WTC11 (cell line): ENCODE results near the gene HMGCL. TPM values are rescaled to one million over a fixed set of nuclear protein-coding genes. Genes with fewer than 3 reads are reported as not detected.

Experiments used
- ATAC-seq: fragments of 200-7000 bp; cut with Tn5 transposase; 2 replicates; pipeline ENCODE4 v1.10.0; 2021; ENCODE audit warnings: mild to moderate bottlenecking, moderate library complexity
- CTCF ChIA-PET: fragments of 300-600 bp; sonication (Branson Sonifier 250); formaldehyde crosslinking; loops from one replicate; lab custom pipeline; 2021; ENCODE audit warnings: antibody characterized with exemption; lab: Charles Lee
- POLR2A ChIA-PET: fragments of 350-600 bp; sonication (Branson Sonifier 250); formaldehyde crosslinking; loops from one replicate; lab custom pipeline; 2021; ENCODE audit warnings: antibody characterized with exemption; lab: Charles Lee
- DNase-seq: peaks from one replicate; pipeline ENCODE4 v3.0.0; 2021; ENCODE audit warnings: low spot score
- H3K27ac Mint-ChIP-seq: 2 replicates; pipeline ENCODE4 v1.8.0; 2021; ENCODE audit warnings: mixed read lengths
- H3K27me3 Mint-ChIP-seq: 2 replicates; pipeline ENCODE4 v1.8.0; 2021; ENCODE audit warnings: low read depth, mild to moderate bottlenecking, moderate library complexity, mixed read lengths
- H3K36me3 Mint-ChIP-seq: 2 replicates; pipeline ENCODE4 v1.8.0; 2021; ENCODE audit warnings: mixed read lengths
- H3K4me1 Mint-ChIP-seq: 2 replicates; pipeline ENCODE4 v1.8.0; 2022; ENCODE audit warnings: mixed read lengths
- H3K4me3 Mint-ChIP-seq: 2 replicates; pipeline ENCODE4 v1.8.0; 2021; ENCODE audit warnings: mild to moderate bottlenecking, moderate library complexity, mixed read lengths
- H3K9me3 Mint-ChIP-seq: 2 replicates; pipeline ENCODE4 v1.8.0; 2021; ENCODE audit warnings: mixed read lengths
- ELF4 ChIP-seq: sonication (generic); formaldehyde crosslinking; IDR thresholded peaks from 2 replicates; pipeline ENCODE4 v1.8.1; 2022; ENCODE audit warnings: low read depth, mild to moderate bottlenecking, moderate library complexity, missing genetic modification reagents
- FOXP1 ChIP-seq: sonication (generic); formaldehyde crosslinking; IDR thresholded peaks from 2 replicates; pipeline ENCODE4 v1.8.0; 2022; ENCODE audit warnings: missing genetic modification reagents, mild to moderate bottlenecking, moderate library complexity, borderline replicate concordance
- GTF2I ChIP-seq: fragments of 250-450 bp; sonication (Bioruptor Pico); conservative IDR thresholded peaks from 2 replicates; pipeline ENCODE4 v1.4.0; 2021; ENCODE audit warnings: mild to moderate bottlenecking
- JUN ChIP-seq: sonication (generic); formaldehyde crosslinking; IDR thresholded peaks from 2 replicates; pipeline ENCODE4 v1.8.0; 2023; ENCODE audit warnings: mild to moderate bottlenecking, missing genetic modification reagents
- NR1H2 ChIP-seq: sonication (generic); formaldehyde crosslinking; IDR thresholded peaks from 2 replicates; pipeline ENCODE4 v1.9.0; 2021; ENCODE audit warnings: mild to moderate bottlenecking, moderate library complexity, missing genetic modification reagents
- RELA ChIP-seq: sonication (generic); formaldehyde crosslinking; IDR thresholded peaks from 2 replicates; pipeline ENCODE4 v1.8.1; 2022; ENCODE audit warnings: missing genetic modification reagents, mild to moderate bottlenecking, borderline replicate concordance
- SMAD4 ChIP-seq: sonication (generic); formaldehyde crosslinking; IDR thresholded peaks from 2 replicates; pipeline ENCODE4 v1.8.0; 2022; ENCODE audit warnings: mild to moderate bottlenecking, missing genetic modification reagents
- ZNF121 ChIP-seq: sonication (generic); formaldehyde crosslinking; IDR thresholded peaks from 2 replicates; pipeline ENCODE4 v1.8.0; 2023; ENCODE audit warnings: missing genetic modification reagents
- ZNF138 ChIP-seq: sonication (generic); formaldehyde crosslinking; conservative IDR thresholded peaks from 2 replicates; pipeline ENCODE4 v1.8.1; 2022; ENCODE audit warnings: mild to moderate bottlenecking, moderate library complexity, missing genetic modification reagents
- ZNF232 ChIP-seq: sonication (generic); formaldehyde crosslinking; IDR thresholded peaks from 2 replicates; pipeline ENCODE4 v1.8.0; 2022; ENCODE audit warnings: mild to moderate bottlenecking, missing genetic modification reagents
- ZNF396 ChIP-seq: fragments of 250-450 bp; sonication (Bioruptor Pico); IDR thresholded peaks from 2 replicates; pipeline ENCODE4 v1.8.0; 2021; ENCODE audit warnings: mild to moderate bottlenecking, moderate library complexity, borderline replicate concordance
- ZNF671 ChIP-seq: fragments of 250-450 bp; sonication (Bioruptor Pico); IDR thresholded peaks from 2 replicates; pipeline ENCODE4 v1.8.0; 2021; ENCODE audit warnings: mild to moderate bottlenecking
- total RNA-seq: library from RNA; stranded (reverse); gene quantifications from 3 replicates; pipeline ENCODE4 v1.2.3, GENCODE V29; 2021
- TF ChIP-seq, protein P1 (sequence below): sonication (generic); formaldehyde crosslinking; conservative IDR thresholded peaks from 2 replicates; pipeline ENCODE4 v1.8.1; 2022; ENCODE audit warnings: mild to moderate bottlenecking, missing genetic modification reagents
- TF ChIP-seq, protein P2 (sequence below): fragments of 250-450 bp; sonication (Bioruptor Pico); conservative IDR thresholded peaks from 2 replicates; pipeline ENCODE4 v1.9.0; 2021; ENCODE audit warnings: mild to moderate bottlenecking
- TF ChIP-seq, protein P3 (sequence below): sonication (generic); formaldehyde crosslinking; IDR thresholded peaks from 2 replicates; pipeline ENCODE4 v1.8.1; 2022; ENCODE audit warnings: mild to moderate bottlenecking, moderate library complexity, missing genetic modification reagents
- TF ChIP-seq, protein P4 (sequence below): sonication (generic); formaldehyde crosslinking; IDR thresholded peaks from 2 replicates; pipeline ENCODE4 v1.8.0; 2022; ENCODE audit warnings: mild to moderate bottlenecking, missing genetic modification reagents
- TF ChIP-seq, protein P5 (sequence below): sonication (generic); formaldehyde crosslinking; IDR thresholded peaks from 2 replicates; pipeline ENCODE4 v1.8.1; 2022; ENCODE audit warnings: low read depth, missing genetic modification reagents, borderline replicate concordance
- TF ChIP-seq, protein P6 (sequence below): sonication (generic); formaldehyde crosslinking; IDR thresholded peaks from 2 replicates; pipeline ENCODE4 v1.8.1; 2023; ENCODE audit warnings: mild to moderate bottlenecking, missing genetic modification reagents
- TF ChIP-seq, protein P7 (sequence below): fragments of 250-450 bp; sonication (Bioruptor Pico); IDR thresholded peaks from 2 replicates; pipeline ENCODE4 v1.9.0; 2021; ENCODE audit warnings: moderate library complexity, mild to moderate bottlenecking, inconsistent platforms, borderline replicate concordance
- TF ChIP-seq, protein P8 (sequence below): sonication (generic); formaldehyde crosslinking; IDR thresholded peaks from 2 replicates; pipeline ENCODE4 v1.8.0; 2023; ENCODE audit warnings: mild to moderate bottlenecking, missing genetic modification reagents
- TF ChIP-seq, protein P9 (sequence below): sonication (generic); formaldehyde crosslinking; IDR thresholded peaks from 2 replicates; pipeline ENCODE4 v1.8.0; 2023; ENCODE audit warnings: missing genetic modification reagents

Gene HMGCL
- total RNA-seq, 1 experiment from 2014 or later, result 22.7 TPM

DNA sequence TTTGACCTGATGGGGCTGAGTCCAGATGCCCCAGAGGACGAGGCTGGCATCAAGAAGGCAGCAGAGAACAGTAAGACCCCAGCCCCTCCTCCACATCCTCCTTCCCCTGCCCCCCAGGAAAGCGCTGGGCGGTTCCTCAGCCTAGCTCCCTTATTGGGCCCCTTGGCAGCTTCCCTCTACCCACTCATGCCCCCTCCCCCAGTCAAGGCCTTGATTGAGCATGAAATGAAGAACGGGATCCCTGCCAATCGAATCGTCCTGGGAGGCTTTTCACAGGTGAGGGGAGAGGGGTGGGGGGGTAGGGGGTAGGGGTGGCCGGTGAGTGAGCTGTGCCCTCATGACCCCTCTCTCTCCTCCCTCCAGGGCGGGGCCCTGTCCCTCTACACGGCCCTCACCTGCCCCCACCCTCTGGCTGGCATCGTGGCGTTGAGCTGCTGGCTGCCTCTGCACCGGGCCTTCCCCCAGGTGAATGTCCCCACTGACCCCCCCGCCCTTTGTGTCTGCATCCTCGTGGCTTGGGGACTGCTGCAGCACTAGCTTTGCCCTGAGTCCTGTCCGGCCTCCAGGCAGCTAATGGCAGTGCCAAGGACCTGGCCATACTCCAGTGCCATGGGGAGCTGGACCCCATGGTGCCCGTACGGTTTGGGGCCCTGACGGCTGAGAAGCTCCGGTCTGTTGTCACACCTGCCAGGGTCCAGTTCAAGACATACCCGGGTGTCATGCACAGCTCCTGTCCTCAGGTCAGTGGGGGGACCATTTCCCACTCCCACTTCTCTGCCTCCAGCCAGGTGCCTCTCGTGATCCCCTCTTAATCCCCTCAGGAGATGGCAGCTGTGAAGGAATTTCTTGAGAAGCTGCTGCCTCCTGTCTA lies 31.1 kb downstream of the HMGCL start:
- POLR2A ChIA-PET, result interaction anchor here (1.2 kb wide), 1 partner anchor 16 kb away, joined by 3 read pairs; the partner anchor contains the start of gene PITHD1
- no peak for TF ChIP-seq ZNF671 (CRISPR knock-in tag)
- TF ChIP-seq, protein P1, sequence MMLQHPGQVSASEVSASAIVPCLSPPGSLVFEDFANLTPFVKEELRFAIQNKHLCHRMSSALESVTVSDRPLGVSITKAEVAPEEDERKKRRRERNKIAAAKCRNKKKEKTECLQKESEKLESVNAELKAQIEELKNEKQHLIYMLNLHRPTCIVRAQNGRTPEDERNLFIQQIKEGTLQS (CRISPR knock-in tag), result no peak
- TF ChIP-seq ZNF396 (CRISPR knock-in tag), result no peak
- no peak for TF ChIP-seq ZNF138 (CRISPR knock-in tag)
- no peak for TF ChIP-seq ELF4 (CRISPR knock-in tag)
- TF ChIP-seq, protein P2, sequence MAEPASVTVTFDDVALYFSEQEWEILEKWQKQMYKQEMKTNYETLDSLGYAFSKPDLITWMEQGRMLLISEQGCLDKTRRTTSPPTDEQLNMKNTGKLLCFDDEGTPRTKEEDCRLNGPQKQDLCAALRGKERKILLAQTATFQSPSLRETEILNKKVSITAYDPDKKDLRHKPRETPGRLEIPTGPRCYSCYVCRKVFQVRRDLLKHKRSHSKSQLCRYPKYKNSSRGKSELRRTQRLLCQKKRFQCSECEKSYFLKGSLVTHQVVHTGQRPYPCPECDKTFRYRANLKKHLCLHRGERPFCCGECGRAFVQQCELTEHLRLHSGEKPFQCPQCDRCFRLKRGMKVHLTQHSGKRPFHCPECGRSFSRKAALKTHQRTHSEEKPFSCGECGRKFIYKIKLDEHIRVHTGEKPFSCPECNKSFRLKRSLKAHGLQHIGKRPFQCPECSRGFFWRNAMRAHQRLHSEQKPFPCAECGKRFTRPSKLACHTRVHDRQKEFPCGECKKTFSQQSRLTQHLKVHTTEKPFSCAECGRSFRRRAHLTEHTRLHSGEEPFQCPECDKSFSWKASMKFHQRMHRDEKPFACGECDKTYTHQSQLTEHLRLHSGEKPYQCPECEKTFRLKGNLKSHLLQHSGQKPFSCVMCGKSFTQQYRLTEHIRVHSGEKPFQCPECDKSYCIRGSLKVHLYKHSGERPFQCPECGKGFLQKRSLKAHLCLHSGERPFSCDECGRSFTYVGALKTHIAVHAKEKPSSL, result no peak
- no peak for TF ChIP-seq ZNF232
- no peak for TF ChIP-seq FOXP1 (CRISPR knock-in tag)
- no peak for TF ChIP-seq ZNF121 (CRISPR knock-in tag)
- TF ChIP-seq, protein P3, sequence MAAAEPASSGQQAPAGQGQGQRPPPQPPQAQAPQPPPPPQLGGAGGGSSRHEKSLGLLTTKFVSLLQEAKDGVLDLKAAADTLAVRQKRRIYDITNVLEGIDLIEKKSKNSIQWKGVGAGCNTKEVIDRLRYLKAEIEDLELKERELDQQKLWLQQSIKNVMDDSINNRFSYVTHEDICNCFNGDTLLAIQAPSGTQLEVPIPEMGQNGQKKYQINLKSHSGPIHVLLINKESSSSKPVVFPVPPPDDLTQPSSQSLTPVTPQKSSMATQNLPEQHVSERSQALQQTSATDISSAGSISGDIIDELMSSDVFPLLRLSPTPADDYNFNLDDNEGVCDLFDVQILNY (CRISPR knock-in tag), result no peak
- TF ChIP-seq, protein P4, sequence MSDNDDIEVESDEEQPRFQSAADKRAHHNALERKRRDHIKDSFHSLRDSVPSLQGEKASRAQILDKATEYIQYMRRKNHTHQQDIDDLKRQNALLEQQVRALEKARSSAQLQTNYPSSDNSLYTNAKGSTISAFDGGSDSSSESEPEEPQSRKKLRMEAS (CRISPR knock-in tag), result no peak
- no peak for TF ChIP-seq NR1H2 (CRISPR knock-in tag)
- no peak for TF ChIP-seq RELA
- no peaks in the 10 kb centered on the region for H3K9me3 Mint-ChIP-seq
- H3K4me3 Mint-ChIP-seq, result no peak overlapping the region
- no peak overlapping the region for H3K27ac Mint-ChIP-seq
- DNase-seq (no peak), ATAC-seq (no peak)
- H3K27me3 Mint-ChIP-seq, result no peaks in the 10 kb centered on the region
- H3K4me1 Mint-ChIP-seq, result peaks cover 20% of the 10 kb centered on the region
- peaks cover 13% of the 10 kb centered on the region for H3K36me3 Mint-ChIP-seq
- CTCF ChIA-PET, result interaction anchor here (0.8 to 2.2 kb wide), 5 partner anchors 16 to 44 kb away, joined by 3 to 8 read pairs (median 3); partner anchors contain the start of gene PITHD1

DNA sequence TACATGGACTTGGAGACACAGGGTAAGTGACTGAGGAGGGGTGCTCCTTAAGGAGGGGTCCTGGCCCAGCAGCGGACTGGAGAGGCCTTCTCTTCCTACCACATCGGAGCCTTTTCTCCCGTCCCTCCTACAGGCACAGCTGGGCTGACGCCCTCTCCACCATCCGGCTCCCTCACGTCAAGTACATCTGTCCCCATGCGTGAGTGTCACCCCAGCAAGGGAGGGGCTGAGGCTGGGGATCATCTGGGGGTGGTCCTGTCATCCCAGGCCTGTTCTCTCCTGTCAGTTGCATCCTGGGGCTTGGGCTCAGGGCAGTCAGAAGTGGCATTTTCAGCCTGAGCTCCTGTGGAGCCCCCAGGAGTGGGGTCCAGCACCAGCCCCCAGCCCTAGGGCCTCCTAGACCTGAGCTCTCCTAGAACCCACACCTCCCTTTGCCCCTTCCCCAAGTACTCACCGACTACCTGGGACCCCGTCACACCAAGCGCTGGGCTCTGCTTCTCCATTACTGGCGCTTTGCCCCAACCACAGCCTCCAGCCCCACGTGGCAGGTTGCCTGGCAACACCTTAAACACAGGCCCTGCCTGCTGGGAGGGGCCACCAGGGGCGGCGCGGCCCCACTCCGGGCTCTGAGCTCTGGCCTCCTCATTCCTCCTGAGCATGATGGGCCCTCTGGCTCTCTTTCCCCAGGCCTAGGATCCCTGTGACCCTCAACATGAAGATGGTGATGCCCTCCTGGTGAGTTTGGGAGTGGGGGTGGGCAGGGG lies 32.0 kb downstream of the HMGCL start:
- no peaks in the 10 kb centered on the region for H3K27me3 Mint-ChIP-seq
- DNase-seq (no peak), ATAC-seq (no peak)
- H3K27ac Mint-ChIP-seq, result no peak overlapping the region; the same call in 1 of the 2 replicates
- H3K9me3 Mint-ChIP-seq, result no peaks in the 10 kb centered on the region
- CTCF ChIA-PET, result interaction anchor here (0.8 to 2.2 kb wide), 4 partner anchors 15 to 23 kb away, joined by 3 to 8 read pairs (median 4); partner anchors contain the start of gene PITHD1
- POLR2A ChIA-PET, result no interaction called here
- H3K4me1 Mint-ChIP-seq, result peaks cover 15% of the 10 kb centered on the region
- H3K4me3 Mint-ChIP-seq, result no peak overlapping the region; the same call in 1 of the 2 replicates
- H3K36me3 Mint-ChIP-seq, result peaks cover 12% of the 10 kb centered on the region
- TF ChIP-seq GTF2I (CRISPR knock-in tag) (no peak), RELA (no peak), SMAD4 (no peak), JUN (CRISPR knock-in tag) (no peak)
- TF ChIP-seq, protein P5, sequence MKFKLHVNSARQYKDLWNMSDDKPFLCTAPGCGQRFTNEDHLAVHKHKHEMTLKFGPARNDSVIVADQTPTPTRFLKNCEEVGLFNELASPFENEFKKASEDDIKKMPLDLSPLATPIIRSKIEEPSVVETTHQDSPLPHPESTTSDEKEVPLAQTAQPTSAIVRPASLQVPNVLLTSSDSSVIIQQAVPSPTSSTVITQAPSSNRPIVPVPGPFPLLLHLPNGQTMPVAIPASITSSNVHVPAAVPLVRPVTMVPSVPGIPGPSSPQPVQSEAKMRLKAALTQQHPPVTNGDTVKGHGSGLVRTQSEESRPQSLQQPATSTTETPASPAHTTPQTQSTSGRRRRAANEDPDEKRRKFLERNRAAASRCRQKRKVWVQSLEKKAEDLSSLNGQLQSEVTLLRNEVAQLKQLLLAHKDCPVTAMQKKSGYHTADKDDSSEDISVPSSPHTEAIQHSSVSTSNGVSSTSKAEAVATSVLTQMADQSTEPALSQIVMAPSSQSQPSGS, result no peak
- TF ChIP-seq, protein P6, sequence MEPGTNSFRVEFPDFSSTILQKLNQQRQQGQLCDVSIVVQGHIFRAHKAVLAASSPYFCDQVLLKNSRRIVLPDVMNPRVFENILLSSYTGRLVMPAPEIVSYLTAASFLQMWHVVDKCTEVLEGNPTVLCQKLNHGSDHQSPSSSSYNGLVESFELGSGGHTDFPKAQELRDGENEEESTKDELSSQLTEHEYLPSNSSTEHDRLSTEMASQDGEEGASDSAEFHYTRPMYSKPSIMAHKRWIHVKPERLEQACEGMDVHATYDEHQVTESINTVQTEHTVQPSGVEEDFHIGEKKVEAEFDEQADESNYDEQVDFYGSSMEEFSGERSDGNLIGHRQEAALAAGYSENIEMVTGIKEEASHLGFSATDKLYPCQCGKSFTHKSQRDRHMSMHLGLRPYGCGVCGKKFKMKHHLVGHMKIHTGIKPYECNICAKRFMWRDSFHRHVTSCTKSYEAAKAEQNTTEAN (CRISPR knock-in tag), result no peak
- TF ChIP-seq, protein P7, sequence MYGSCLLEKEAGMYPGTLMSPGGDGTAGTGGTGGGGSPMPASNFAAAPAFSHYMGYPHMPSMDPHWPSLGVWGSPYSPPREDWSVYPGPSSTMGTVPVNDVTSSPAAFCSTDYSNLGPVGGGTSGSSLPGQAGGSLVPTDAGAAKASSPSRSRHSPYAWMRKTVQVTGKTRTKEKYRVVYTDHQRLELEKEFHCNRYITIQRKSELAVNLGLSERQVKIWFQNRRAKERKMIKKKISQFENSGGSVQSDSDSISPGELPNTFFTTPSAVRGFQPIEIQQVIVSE (CRISPR knock-in tag), result no peak
- TF ChIP-seq, protein P8, sequence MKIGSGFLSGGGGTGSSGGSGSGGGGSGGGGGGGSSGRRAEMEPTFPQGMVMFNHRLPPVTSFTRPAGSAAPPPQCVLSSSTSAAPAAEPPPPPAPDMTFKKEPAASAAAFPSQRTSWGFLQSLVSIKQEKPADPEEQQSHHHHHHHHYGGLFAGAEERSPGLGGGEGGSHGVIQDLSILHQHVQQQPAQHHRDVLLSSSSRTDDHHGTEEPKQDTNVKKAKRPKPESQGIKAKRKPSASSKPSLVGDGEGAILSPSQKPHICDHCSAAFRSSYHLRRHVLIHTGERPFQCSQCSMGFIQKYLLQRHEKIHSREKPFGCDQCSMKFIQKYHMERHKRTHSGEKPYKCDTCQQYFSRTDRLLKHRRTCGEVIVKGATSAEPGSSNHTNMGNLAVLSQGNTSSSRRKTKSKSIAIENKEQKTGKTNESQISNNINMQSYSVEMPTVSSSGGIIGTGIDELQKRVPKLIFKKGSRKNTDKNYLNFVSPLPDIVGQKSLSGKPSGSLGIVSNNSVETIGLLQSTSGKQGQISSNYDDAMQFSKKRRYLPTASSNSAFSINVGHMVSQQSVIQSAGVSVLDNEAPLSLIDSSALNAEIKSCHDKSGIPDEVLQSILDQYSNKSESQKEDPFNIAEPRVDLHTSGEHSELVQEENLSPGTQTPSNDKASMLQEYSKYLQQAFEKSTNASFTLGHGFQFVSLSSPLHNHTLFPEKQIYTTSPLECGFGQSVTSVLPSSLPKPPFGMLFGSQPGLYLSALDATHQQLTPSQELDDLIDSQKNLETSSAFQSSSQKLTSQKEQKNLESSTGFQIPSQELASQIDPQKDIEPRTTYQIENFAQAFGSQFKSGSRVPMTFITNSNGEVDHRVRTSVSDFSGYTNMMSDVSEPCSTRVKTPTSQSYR, result no peak
- TF ChIP-seq, protein P9, sequence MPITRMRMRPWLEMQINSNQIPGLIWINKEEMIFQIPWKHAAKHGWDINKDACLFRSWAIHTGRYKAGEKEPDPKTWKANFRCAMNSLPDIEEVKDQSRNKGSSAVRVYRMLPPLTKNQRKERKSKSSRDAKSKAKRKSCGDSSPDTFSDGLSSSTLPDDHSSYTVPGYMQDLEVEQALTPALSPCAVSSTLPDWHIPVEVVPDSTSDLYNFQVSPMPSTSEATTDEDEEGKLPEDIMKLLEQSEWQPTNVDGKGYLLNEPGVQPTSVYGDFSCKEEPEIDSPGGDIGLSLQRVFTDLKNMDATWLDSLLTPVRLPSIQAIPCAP, result no peak
